ENCODE data around the gene GLRA3.

DNA sequence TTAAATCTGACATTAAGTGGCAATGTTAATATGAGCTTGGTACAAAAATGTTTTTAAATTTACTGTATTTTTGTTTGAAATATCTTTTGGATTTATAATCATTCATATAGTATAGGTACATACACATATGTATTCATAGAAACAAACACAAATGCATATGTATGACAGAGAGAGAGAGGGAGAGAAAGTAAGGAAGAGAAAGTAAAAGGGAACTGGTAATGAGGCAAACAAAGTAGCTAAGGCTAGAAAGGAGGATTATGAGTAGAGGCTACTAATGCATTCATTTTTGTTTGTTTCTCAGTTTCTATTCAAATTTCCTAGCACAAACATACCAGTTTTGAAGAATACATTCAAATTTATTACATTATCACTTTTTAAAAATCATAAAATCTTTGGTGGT is 132.4 kb downstream of the GLRA3 start:
- TF ChIP-seq, protein P1, sequence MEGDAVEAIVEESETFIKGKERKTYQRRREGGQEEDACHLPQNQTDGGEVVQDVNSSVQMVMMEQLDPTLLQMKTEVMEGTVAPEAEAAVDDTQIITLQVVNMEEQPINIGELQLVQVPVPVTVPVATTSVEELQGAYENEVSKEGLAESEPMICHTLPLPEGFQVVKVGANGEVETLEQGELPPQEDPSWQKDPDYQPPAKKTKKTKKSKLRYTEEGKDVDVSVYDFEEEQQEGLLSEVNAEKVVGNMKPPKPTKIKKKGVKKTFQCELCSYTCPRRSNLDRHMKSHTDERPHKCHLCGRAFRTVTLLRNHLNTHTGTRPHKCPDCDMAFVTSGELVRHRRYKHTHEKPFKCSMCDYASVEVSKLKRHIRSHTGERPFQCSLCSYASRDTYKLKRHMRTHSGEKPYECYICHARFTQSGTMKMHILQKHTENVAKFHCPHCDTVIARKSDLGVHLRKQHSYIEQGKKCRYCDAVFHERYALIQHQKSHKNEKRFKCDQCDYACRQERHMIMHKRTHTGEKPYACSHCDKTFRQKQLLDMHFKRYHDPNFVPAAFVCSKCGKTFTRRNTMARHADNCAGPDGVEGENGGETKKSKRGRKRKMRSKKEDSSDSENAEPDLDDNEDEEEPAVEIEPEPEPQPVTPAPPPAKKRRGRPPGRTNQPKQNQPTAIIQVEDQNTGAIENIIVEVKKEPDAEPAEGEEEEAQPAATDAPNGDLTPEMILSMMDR (conservative IDR thresholded peaks at IDR 0.05; ENCODE audit: low read depth in 2 of 2): no peak
- TF ChIP-seq EZH2 (IDR thresholded peaks at IDR 0.05; ENCODE audit: low read depth, unreplicated experiment) (no peak), NANOG (IDR thresholded peaks at IDR 0.05; ENCODE audit: borderline replicate concordance) (no peak), CREB1 (CRISPR knock-in tag; IDR thresholded peaks at IDR 0.05; ENCODE audit: low read depth) (no peak), POLR2AphosphoS5 (IDR thresholded peaks at IDR 0.05; ENCODE audit: low read depth) (no peak), EZH2phosphoT487 (IDR thresholded peaks at IDR 0.05; ENCODE audit: unreplicated experiment) (no peak), JUNB (IDR thresholded peaks at IDR 0.05; ENCODE audit: unreplicated experiment) (no peak), ZNF114 (CRISPR knock-in tag; IDR thresholded peaks at IDR 0.05) (no peak)
- TF ChIP-seq, protein P2, sequence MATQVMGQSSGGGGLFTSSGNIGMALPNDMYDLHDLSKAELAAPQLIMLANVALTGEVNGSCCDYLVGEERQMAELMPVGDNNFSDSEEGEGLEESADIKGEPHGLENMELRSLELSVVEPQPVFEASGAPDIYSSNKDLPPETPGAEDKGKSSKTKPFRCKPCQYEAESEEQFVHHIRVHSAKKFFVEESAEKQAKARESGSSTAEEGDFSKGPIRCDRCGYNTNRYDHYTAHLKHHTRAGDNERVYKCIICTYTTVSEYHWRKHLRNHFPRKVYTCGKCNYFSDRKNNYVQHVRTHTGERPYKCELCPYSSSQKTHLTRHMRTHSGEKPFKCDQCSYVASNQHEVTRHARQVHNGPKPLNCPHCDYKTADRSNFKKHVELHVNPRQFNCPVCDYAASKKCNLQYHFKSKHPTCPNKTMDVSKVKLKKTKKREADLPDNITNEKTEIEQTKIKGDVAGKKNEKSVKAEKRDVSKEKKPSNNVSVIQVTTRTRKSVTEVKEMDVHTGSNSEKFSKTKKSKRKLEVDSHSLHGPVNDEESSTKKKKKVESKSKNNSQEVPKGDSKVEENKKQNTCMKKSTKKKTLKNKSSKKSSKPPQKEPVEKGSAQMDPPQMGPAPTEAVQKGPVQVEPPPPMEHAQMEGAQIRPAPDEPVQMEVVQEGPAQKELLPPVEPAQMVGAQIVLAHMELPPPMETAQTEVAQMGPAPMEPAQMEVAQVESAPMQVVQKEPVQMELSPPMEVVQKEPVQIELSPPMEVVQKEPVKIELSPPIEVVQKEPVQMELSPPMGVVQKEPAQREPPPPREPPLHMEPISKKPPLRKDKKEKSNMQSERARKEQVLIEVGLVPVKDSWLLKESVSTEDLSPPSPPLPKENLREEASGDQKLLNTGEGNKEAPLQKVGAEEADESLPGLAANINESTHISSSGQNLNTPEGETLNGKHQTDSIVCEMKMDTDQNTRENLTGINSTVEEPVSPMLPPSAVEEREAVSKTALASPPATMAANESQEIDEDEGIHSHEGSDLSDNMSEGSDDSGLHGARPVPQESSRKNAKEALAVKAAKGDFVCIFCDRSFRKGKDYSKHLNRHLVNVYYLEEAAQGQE (IDR thresholded peaks at IDR 0.05; ENCODE audit: unreplicated experiment): no peak
- TF ChIP-seq, protein P3, sequence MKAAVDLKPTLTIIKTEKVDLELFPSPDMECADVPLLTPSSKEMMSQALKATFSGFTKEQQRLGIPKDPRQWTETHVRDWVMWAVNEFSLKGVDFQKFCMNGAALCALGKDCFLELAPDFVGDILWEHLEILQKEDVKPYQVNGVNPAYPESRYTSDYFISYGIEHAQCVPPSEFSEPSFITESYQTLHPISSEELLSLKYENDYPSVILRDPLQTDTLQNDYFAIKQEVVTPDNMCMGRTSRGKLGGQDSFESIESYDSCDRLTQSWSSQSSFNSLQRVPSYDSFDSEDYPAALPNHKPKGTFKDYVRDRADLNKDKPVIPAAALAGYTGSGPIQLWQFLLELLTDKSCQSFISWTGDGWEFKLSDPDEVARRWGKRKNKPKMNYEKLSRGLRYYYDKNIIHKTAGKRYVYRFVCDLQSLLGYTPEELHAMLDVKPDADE (IDR thresholded peaks at IDR 0.05): no peak

All from GM23338 (cell line).